Kidney epithelial cell (primary cell): ENCODE measurements around the gene ERI3. TPM values are rescaled to one million over a fixed set of nuclear protein-coding genes. Genes with fewer than 3 reads are reported as not detected.

Source experiments
- DNase-seq: peaks from one replicate; pipeline ENCODE4 v3.0.0-alpha.2; 2010; ENCODE audit warnings: low read depth
- H3K27me3 ChIP-seq: 2 replicates; pipeline ENCODE4 v1.6.0; 2011; ENCODE audit warnings: low read length; ENCODE audit not compliant: control insufficient read depth, insufficient read depth
- H3K36me3 ChIP-seq: 2 replicates; pipeline ENCODE4 v1.5.1; 2011; ENCODE audit warnings: low read length; ENCODE audit not compliant: control insufficient read depth, insufficient read depth
- H3K4me3 ChIP-seq: 2 replicates; pipeline ENCODE4 v1.5.1; 2011; ENCODE audit warnings: low read depth, mild to moderate bottlenecking, control low read depth, low read length
- total RNA-seq: library from RNA; depleted of rRNA; stranded (reverse); fragments of >200 nt; gene quantifications from 2 replicates; pipeline ENCODE4 v1.2.3, GENCODE V29; 2015
- TF ChIP-seq, protein P1 (sequence below): IDR thresholded peaks from 2 replicates; pipeline ENCODE4 v1.5.1; 2011; ENCODE audit warnings: mild to moderate bottlenecking, moderate library complexity, low read length, control low read depth, inconsistent platforms; ENCODE audit not compliant: insufficient read depth, poor library complexity, severe bottlenecking

ERI3 gene, protein sequence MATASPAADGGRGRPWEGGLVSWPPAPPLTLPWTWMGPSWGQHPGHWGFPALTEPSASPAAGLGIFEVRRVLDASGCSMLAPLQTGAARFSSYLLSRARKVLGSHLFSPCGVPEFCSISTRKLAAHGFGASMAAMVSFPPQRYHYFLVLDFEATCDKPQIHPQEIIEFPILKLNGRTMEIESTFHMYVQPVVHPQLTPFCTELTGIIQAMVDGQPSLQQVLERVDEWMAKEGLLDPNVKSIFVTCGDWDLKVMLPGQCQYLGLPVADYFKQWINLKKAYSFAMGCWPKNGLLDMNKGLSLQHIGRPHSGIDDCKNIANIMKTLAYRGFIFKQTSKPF
- total RNA-seq = 64.8 and 77.6 TPM in 2 replicates

DNA sequence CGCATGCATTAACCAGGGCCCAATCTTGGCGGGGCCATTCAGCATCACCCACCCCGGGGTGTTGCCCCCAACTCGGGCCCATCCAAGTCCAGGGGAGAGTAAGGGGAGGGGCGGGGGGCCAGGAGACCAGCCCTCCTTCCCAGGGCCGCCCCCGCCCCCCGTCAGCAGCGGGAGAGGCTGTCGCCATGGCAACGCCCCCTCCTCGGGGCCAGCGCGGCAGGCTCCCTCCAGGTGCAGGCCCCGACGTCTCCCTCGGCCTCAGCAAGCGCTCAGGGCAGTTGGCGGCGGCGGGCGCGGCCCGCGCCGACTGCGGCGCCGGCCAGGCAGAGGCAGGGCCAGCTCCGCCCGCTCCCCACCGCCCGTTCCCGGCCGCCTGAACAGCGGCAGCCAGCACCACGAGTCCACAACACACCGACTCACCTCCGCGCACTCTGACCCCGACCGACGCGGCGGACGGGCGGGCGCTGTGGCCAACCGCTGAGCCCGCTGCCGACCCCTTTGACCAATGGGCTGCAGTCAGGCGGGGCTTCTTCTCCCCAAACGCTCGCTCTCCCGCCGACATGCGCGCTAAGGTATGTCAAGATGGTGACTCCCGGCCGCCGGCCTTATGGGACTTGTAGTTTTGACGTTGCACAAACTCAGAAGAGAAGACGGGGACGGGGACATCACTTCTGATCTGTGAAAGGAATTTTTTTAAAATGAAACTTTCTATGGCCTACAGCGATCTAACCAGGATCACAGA, at the start of gene ERI3:
TSS of gene ERI3 (minus strand) at position 418 of the 742 bp plus-strand sequence. CDS start at position 187, 231 bp downstream.
- Histone ChIP-seq H3K27me3 (no peaks in the 10 kb centered on the region), H3K4me3 (peak within 1 kb of the TSS; percentile 78), H3K36me3 (no peaks in the 10 kb centered on the region)
- DNase-seq = peak; percentile 87
- TF ChIP-seq, protein P1, sequence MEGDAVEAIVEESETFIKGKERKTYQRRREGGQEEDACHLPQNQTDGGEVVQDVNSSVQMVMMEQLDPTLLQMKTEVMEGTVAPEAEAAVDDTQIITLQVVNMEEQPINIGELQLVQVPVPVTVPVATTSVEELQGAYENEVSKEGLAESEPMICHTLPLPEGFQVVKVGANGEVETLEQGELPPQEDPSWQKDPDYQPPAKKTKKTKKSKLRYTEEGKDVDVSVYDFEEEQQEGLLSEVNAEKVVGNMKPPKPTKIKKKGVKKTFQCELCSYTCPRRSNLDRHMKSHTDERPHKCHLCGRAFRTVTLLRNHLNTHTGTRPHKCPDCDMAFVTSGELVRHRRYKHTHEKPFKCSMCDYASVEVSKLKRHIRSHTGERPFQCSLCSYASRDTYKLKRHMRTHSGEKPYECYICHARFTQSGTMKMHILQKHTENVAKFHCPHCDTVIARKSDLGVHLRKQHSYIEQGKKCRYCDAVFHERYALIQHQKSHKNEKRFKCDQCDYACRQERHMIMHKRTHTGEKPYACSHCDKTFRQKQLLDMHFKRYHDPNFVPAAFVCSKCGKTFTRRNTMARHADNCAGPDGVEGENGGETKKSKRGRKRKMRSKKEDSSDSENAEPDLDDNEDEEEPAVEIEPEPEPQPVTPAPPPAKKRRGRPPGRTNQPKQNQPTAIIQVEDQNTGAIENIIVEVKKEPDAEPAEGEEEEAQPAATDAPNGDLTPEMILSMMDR = no peak

DNA sequence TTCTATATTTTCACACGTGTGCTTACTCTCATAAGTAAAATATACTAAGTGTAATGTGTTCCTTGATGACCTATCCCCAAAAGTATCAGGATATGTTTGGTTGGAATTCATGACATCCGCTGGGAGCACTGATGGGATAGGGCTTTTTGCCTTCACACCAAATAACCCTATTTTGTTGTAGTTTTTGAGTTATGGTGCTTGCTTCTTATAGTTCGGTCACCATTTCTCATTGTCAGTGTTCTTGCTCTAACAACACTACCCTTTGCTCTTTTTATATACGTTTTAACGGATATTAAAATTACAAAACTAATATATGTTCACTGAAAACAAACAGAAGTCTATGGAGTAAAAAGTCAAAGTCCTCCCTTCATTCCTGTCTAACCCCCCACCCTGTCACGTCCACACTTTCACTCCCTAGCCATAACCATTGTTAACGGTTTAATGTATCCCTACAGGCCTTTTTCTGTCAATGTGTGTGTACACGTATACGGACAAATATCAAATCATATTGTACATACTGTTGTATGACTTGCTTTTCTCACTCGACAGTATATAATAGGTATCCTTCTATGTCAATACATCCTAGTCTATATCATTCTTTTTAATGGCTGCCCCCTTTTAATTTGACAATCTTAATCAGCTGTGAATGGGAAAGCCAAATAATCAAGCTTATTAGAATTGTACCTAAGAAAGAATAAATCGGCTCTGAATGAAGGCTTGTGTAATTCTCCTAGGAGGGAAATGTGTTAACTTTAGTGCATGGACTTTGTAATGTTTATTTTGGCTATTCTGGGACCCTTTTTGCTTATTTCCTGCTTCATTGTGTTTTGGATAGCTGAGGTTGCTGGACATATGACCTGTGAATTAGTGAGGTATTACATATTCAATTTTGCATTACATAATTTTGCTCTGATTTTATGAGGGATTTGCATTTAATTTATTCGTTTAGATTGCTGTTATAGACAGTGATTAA, 46.5 kb upstream of the ERI3 start:
- DNase-seq = no peak
- TF ChIP-seq, protein P1 = no peak
- Histone ChIP-seq H3K36me3 (no peaks in the 10 kb centered on the region), H3K4me3 (no peak overlapping the region), H3K27me3 (peaks cover 38% of the 10 kb centered on the region)

DNA sequence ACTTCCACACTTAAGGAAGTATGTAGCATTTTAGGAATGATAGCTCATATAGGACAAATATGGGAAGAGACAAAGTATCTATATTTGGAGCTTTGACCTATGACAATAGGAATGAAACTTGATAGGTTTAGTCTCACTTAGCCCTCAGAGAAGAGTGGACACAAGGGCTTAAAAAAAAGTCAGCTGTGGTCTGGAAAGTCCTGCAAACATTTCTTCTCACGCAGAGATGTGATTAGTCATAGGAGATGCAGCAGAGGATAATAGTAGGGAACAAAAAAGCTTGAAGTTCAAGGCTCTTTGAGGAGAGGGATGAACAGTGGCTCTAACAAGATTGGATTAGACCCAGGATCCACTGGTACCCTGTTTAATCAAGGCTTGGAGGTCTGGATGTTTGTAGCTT, 35.2 kb upstream of the ERI3 start:
- no peaks in the 10 kb centered on the region for H3K36me3 ChIP-seq
- peak; percentile 14 for DNase-seq
- TF ChIP-seq, protein P1 = no peak
- H3K27me3 ChIP-seq = peaks cover 10% of the 10 kb centered on the region
- H3K4me3 ChIP-seq = no peak overlapping the region

DNA sequence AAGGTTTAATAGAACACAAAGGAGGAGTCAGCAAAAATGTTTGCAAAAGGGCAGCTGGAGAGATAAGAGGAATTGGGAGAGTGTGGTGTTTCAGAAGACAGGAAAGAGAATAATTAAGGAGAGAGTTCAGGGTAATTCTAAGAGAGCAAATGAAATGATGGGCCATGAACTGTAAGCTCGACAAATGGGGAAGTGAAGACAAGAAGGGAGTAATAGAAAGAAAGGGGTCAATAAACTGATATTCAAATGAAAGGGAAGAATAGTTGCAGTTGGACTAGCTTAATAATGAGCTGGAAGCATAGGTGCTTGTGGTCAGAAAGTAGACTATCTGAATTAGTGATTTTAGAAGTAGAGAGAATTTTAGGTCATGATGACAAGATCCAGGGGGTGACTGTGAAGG, 34.4 kb upstream of the ERI3 start:
- no peaks in the 10 kb centered on the region for H3K36me3 ChIP-seq
- peaks cover 9% of the 10 kb centered on the region for H3K27me3 ChIP-seq

DNA sequence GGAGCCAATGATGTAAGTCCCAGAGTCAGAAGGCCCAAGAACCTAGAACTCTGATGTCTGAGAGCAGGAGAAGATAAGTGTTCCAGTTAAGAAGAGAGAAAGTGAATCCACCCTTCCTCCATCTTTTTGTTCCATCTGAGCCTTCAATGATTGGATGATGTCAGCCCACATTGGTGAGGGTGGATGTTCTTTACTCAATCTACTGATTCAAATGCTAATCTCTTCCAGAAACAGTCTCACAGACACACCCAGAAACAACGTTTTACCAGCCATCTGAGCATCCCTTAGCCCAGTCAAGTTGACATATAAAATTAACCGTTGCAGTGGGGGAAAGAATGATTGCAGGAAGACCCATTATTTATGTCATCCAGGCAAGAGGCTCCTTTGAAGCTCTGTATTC, 33.5 kb upstream of the ERI3 start:
- no peaks in the 10 kb centered on the region for H3K36me3 ChIP-seq
- DNase-seq = no peak
- TF ChIP-seq, protein P1 = no peak
- no peak overlapping the region for H3K4me3 ChIP-seq
- H3K27me3 ChIP-seq = peaks cover 9% of the 10 kb centered on the region

More for the DNA sequence above, 34.4 kb upstream of the ERI3 start:
- no peak for DNase-seq
- TF ChIP-seq, protein P1 = no peak
- no peak overlapping the region for H3K4me3 ChIP-seq
